ENCODE results near the gene DNAJA3. TPM values are rescaled to one million over a fixed set of nuclear protein-coding genes. Genes with fewer than 3 reads are reported as not detected.

DNAJA3 gene
- 33.0 TPM for total RNA-seq

GRCh38 chr16:4425378-4426020 lies at the start of gene DNAJA3:
DNAJA3 (plus strand) TSS chr16:4425868; CDS start chr16:4425882, 14 bp downstream.

GRCh38 chr16:4416200-4417032 lies 9.3 kb upstream of the DNAJA3 start, which contains the start of gene CORO7:
CORO7 (minus strand) TSS chr16:4416596; CDS start chr16:4416518, 78 bp downstream.

GRCh38 chr16:4474192-4474961 lies 48.7 kb downstream of the DNAJA3 start, which contains the start of gene NMRAL1:
NMRAL1 (minus strand) TSS chr16:4474625; CDS start chr16:4474132, 493 bp downstream.

GRCh38 chr16:4475880-4476788 lies 50.5 kb downstream of the DNAJA3 start, which contains the start of gene HMOX2:
HMOX2 (plus strand) TSS chr16:4476398; CDS start chr16:4505525, 29,127 bp downstream.

Small RNA genes within 50 kb of the gene (small RNA-seq; reads per million reads assigned to genes)
- gene AC012676.2, result not detected

Other genes starting within 250 kb of the DNAJA3 start
- gene SRL, start 183.8 kb upstream of the DNAJA3 start, total RNA-seq, result 0.23 TPM
- 6.5 TPM for gene TFAP4, start 152.8 kb upstream of the DNAJA3 start, total RNA-seq
- gene GLIS2, start 109.8 kb upstream of the DNAJA3 start, total RNA-seq, result 5.8 TPM
- 26.1 TPM for gene PAM16, start 74.5 kb upstream of the DNAJA3 start, total RNA-seq
- 3.0 TPM for gene VASN, start 54.0 kb upstream of the DNAJA3 start, total RNA-seq
- gene CORO7, start 9.3 kb upstream of the DNAJA3 start, total RNA-seq, result 29.5 TPM
- 49.1 TPM for gene NMRAL1, start 48.8 kb downstream of the DNAJA3 start, total RNA-seq
- 58.8 TPM for gene HMOX2, start 50.5 kb downstream of the DNAJA3 start, total RNA-seq
- 18.5 TPM for gene CDIP1, start 112.9 kb downstream of the DNAJA3 start, total RNA-seq
- 0.46 TPM for gene C16orf96, start 130.5 kb downstream of the DNAJA3 start, total RNA-seq
- gene UBALD1, start 189.0 kb downstream of the DNAJA3 start, total RNA-seq, result 2.1 TPM
- 43.8 TPM for gene MGRN1, start 199.0 kb downstream of the DNAJA3 start, total RNA-seq

Data from diencephalon (tissue), 1 donor.